Measurements from ENCODE around the gene TCP11.

DNA sequence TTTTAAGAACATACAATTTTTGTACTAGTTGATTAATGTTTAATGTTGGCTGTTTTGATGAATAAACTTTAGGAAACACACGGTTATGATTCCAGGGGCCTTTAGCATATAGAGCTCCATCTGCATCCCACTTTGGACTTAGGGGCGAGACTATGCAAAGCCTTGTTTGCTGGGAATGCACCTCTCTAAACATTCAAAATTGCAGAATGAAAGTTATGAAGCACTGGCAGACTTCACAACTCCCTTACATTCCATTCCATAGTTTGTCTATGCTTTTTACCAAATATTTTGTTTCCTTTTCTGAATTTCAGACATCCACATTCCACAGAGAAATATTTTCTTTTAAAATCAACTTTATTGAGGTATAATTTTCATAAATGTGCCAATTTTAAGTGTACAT, 10.3 kb upstream of the TCP11 start:
- no peak for TF ChIP-seq ZNF565 (CRISPR knock-in tag; conservative IDR thresholded peaks at IDR 0.05; ENCODE audit: low read depth)
- TF ChIP-seq TOX (CRISPR knock-in tag; IDR thresholded peaks at IDR 0.05; ENCODE audit: borderline replicate concordance), result no peak
- no peak for TF ChIP-seq ZFP30 (CRISPR knock-in tag; IDR thresholded peaks at IDR 0.05)
- TF ChIP-seq, protein P1, sequence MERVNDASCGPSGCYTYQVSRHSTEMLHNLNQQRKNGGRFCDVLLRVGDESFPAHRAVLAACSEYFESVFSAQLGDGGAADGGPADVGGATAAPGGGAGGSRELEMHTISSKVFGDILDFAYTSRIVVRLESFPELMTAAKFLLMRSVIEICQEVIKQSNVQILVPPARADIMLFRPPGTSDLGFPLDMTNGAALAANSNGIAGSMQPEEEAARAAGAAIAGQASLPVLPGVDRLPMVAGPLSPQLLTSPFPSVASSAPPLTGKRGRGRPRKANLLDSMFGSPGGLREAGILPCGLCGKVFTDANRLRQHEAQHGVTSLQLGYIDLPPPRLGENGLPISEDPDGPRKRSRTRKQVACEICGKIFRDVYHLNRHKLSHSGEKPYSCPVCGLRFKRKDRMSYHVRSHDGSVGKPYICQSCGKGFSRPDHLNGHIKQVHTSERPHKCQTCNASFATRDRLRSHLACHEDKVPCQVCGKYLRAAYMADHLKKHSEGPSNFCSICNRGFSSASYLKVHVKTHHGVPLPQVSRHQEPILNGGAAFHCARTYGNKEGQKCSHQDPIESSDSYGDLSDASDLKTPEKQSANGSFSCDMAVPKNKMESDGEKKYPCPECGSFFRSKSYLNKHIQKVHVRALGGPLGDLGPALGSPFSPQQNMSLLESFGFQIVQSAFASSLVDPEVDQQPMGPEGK (CRISPR knock-in tag; IDR thresholded peaks at IDR 0.05; ENCODE audit: borderline replicate concordance), result no peak
- TF ChIP-seq CSDC2 (CRISPR knock-in tag; IDR thresholded peaks at IDR 0.05), result no peak
- no peak for TF ChIP-seq ZC3H10 (CRISPR knock-in tag; IDR thresholded peaks at IDR 0.05)
